NT2/D1 (cell line): ENCODE results near the gene ITGB5.

Experiments used
- SUZ12 ChIP-seq: IDR thresholded peaks from 2 replicates; pipeline ENCODE4 v1.6.1; 2011; ENCODE audit not compliant: insufficient read length, insufficient read depth; ENCODE audit errors: extremely low read depth
- YY1 ChIP-seq: IDR thresholded peaks from 2 replicates; pipeline ENCODE4 v1.6.1; 2011; ENCODE audit not compliant: insufficient read length, insufficient read depth
- ZNF274 ChIP-seq: IDR thresholded peaks from 2 replicates; pipeline ENCODE4 v1.6.1; 2011; ENCODE audit warnings: mild to moderate bottlenecking, low read depth, low read length

GRCh38 chr3:124851136-124851535 is 36.0 kb downstream of the ITGB5 start:
- TF ChIP-seq SUZ12 (no peak), YY1 (no peak), ZNF274 (no peak)
